ENCODE results near the gene RDH16.

RDH16 gene

DNA sequence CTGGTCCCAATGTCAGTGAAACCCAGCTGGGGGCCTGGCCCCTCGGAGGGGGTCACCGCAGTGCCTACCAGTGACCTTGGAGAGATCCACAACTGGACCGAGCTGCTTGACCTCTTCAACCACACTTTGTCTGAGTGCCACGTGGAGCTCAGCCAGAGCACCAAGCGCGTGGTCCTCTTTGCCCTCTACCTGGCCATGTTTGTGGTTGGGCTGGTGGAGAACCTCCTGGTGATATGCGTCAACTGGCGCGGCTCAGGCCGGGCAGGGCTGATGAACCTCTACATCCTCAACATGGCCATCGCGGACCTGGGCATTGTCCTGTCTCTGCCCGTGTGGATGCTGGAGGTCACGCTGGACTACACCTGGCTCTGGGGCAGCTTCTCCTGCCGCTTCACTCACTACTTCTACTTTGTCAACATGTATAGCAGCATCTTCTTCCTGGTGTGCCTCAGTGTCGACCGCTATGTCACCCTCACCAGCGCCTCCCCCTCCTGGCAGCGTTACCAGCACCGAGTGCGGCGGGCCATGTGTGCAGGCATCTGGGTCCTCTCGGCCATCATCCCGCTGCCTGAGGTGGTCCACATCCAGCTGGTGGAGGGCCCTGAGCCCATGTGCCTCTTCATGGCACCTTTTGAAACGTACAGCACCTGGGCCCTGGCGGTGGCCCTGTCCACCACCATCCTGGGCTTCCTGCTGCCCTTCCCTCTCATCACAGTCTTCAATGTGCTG lies 38.0 kb upstream of the RDH16 start:
- Histone ChIP-seq H3K9me3 (ENCODE audit: insufficient read depth, low read depth, low read length) (no peaks in the 10 kb centered on the region), H3K9me2 (replicated peaks; ENCODE audit: low read depth, low read length) (no peaks in the 10 kb centered on the region), H3K4me3 (ENCODE audit: low read length, poor library complexity, severe bottlenecking) (no peak overlapping the region), H3F3A (ENCODE audit: low read depth) (no peaks in the 10 kb centered on the region; the same call in 1 of the 2 replicates), H3K27me3 (ENCODE audit: insufficient read depth, low read length, poor library complexity, severe bottlenecking) (no peaks in the 10 kb centered on the region), H3K36me3 (ENCODE audit: insufficient read depth, low read length) (no peaks in the 10 kb centered on the region; the same call in 1 of the 2 replicates), H4K20me1 (ENCODE audit: insufficient read depth, low read length, poor library complexity, severe bottlenecking) (peaks cover 6% of the 10 kb centered on the region), H3K9ac (ENCODE audit: low read depth, low read length, poor library complexity, severe bottlenecking) (no peak overlapping the region), H3K79me2 (ENCODE audit: insufficient read depth, low read length) (peaks cover 11% of the 10 kb centered on the region), H2AFZ (ENCODE audit: low read length) (no peak overlapping the region), H3K4me1 (ENCODE audit: insufficient read depth, low read length, poor library complexity, severe bottlenecking) (peaks cover 20% of the 10 kb centered on the region), H3K4me2 (ENCODE audit: low read depth, low read length, poor library complexity, severe bottlenecking) (no peak overlapping the region)
- TF ChIP-seq, protein P1, sequence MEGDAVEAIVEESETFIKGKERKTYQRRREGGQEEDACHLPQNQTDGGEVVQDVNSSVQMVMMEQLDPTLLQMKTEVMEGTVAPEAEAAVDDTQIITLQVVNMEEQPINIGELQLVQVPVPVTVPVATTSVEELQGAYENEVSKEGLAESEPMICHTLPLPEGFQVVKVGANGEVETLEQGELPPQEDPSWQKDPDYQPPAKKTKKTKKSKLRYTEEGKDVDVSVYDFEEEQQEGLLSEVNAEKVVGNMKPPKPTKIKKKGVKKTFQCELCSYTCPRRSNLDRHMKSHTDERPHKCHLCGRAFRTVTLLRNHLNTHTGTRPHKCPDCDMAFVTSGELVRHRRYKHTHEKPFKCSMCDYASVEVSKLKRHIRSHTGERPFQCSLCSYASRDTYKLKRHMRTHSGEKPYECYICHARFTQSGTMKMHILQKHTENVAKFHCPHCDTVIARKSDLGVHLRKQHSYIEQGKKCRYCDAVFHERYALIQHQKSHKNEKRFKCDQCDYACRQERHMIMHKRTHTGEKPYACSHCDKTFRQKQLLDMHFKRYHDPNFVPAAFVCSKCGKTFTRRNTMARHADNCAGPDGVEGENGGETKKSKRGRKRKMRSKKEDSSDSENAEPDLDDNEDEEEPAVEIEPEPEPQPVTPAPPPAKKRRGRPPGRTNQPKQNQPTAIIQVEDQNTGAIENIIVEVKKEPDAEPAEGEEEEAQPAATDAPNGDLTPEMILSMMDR (conservative IDR thresholded peaks at IDR 0.05; ENCODE audit: low read length), result no peak
- no peak for TF ChIP-seq EZH2phosphoT487 (IDR thresholded peaks at IDR 0.05; ENCODE audit: borderline replicate concordance)

DNA sequence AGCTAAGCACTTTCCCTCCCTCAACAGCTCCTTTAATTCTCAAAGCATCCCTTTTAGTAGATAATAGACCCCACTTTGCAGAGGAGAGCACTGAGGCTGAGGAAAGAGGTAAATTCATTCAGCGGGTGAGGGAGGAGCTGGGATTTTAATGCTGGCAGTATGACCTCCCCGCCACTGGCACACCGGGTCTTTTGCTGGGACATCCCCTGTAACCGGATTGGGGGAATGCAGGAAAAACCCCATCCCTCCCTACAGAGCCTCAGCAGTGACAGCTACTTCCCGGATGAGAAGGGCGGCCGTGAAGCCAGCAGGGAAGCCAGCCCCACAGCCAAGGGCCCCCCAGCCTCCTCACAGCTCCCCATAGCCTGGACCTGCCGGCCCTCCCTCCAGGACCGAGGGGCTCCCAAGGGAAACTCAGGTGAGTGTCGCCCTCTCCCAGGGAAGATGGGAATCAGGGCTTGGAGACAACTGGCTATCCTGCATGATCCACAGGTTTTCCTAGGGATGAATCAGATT lies 36.9 kb upstream of the RDH16 start:
- Histone ChIP-seq H3K4me2 (ENCODE audit: low read depth, low read length, poor library complexity, severe bottlenecking) (no peak overlapping the region), H3K36me3 (ENCODE audit: insufficient read depth, low read length) (no peaks in the 10 kb centered on the region; the same call in 1 of the 2 replicates), H3K4me3 (ENCODE audit: low read length, poor library complexity, severe bottlenecking) (no peak overlapping the region), H3K9ac (ENCODE audit: low read depth, low read length, poor library complexity, severe bottlenecking) (no peak overlapping the region), H3F3A (ENCODE audit: low read depth) (no peaks in the 10 kb centered on the region; the same call in 1 of the 2 replicates), H3K27me3 (ENCODE audit: insufficient read depth, low read length, poor library complexity, severe bottlenecking) (no peaks in the 10 kb centered on the region), H4K20me1 (ENCODE audit: insufficient read depth, low read length, poor library complexity, severe bottlenecking) (no peaks in the 10 kb centered on the region), H3K79me2 (ENCODE audit: insufficient read depth, low read length) (peaks cover under 1% of the 10 kb centered on the region; the same call in 1 of the 2 replicates), H3K9me2 (replicated peaks; ENCODE audit: low read depth, low read length) (no peaks in the 10 kb centered on the region), H2AFZ (ENCODE audit: low read length) (no peak overlapping the region), H3K9me3 (ENCODE audit: insufficient read depth, low read depth, low read length) (no peaks in the 10 kb centered on the region), H3K4me1 (ENCODE audit: insufficient read depth, low read length, poor library complexity, severe bottlenecking) (peaks cover 12% of the 10 kb centered on the region)
- no peak for TF ChIP-seq EZH2phosphoT487 (IDR thresholded peaks at IDR 0.05; ENCODE audit: borderline replicate concordance)
- TF ChIP-seq, protein P1 (conservative IDR thresholded peaks at IDR 0.05; ENCODE audit: low read length), result no peak

DNA sequence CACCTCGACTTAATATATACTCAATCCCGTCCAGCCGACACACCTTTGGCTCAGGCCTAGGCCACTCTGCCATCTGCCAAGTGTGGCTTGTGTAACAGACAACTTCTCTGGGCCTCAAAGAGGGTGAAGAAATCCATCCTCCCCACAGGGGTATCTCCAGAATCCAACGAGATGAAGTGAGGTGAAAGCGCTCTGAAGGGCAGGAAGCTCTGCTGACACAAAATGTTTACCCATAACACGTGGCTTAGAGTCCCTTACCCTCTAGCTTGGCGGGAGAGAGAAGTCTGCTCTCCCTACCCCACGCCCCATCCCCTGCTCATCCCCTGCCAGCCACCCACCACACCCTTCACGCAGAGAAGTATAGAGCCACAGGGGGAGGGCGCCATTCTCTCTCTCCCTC lies 35.9 kb upstream of the RDH16 start:
- Histone ChIP-seq H3K79me2 (ENCODE audit: insufficient read depth, low read length) (no peaks in the 10 kb centered on the region), H3K9me2 (replicated peaks; ENCODE audit: low read depth, low read length) (no peaks in the 10 kb centered on the region), H3K4me1 (ENCODE audit: insufficient read depth, low read length, poor library complexity, severe bottlenecking) (peaks cover 12% of the 10 kb centered on the region), H3K4me3 (ENCODE audit: low read length, poor library complexity, severe bottlenecking) (no peak overlapping the region), H2AFZ (ENCODE audit: low read length) (no peak overlapping the region), H3K27me3 (ENCODE audit: insufficient read depth, low read length, poor library complexity, severe bottlenecking) (no peaks in the 10 kb centered on the region), H3K36me3 (ENCODE audit: insufficient read depth, low read length) (no peaks in the 10 kb centered on the region; the same call in 1 of the 2 replicates), H3K9ac (ENCODE audit: low read depth, low read length, poor library complexity, severe bottlenecking) (no peak overlapping the region), H3K9me3 (ENCODE audit: insufficient read depth, low read depth, low read length) (no peaks in the 10 kb centered on the region), H4K20me1 (ENCODE audit: insufficient read depth, low read length, poor library complexity, severe bottlenecking) (no peaks in the 10 kb centered on the region), H3K4me2 (ENCODE audit: low read depth, low read length, poor library complexity, severe bottlenecking) (no peak overlapping the region), H3F3A (ENCODE audit: low read depth) (no peaks in the 10 kb centered on the region; the same call in 1 of the 2 replicates)
- TF ChIP-seq, protein P1 (conservative IDR thresholded peaks at IDR 0.05; ENCODE audit: low read length), result no peak
- TF ChIP-seq EZH2phosphoT487 (IDR thresholded peaks at IDR 0.05; ENCODE audit: borderline replicate concordance), result no peak

Data from Loucy (cell line).